Suprapubic skin (tissue), 4 donors: ENCODE results near the gene IFNL1. TPM values are rescaled to one million over a fixed set of nuclear protein-coding genes. Genes with fewer than 3 reads are reported as not detected.

Experiments used
- DNase-seq, 2 donors: peaks; one replicate each; pipeline ENCODE4 v3.0.0-alpha.2; 2019; ENCODE audit warnings: low spot score in 2 of 2
- H3K27ac ChIP-seq: fragments of 200-600 bp; sonication (generic); one replicate; pipeline ENCODE4 v1.5.1; 2019
- H3K27me3 ChIP-seq: fragments of 200-600 bp; sonication (generic); one replicate; pipeline ENCODE4 v1.5.1; 2019
- H3K36me3 ChIP-seq: fragments of 200-600 bp; sonication (generic); one replicate; pipeline ENCODE4 v1.5.1; 2019
- H3K4me1 ChIP-seq: fragments of 200-600 bp; sonication (generic); one replicate; pipeline ENCODE4 v1.5.1; 2019
- H3K4me3 ChIP-seq: fragments of 200-600 bp; sonication (generic); one replicate; pipeline ENCODE4 v1.5.1; 2019; ENCODE audit warnings: mild to moderate bottlenecking
- H3K9me3 ChIP-seq: fragments of 200-600 bp; sonication (generic); one replicate; pipeline ENCODE4 v1.5.1; 2019
- EP300 ChIP-seq: sonication (generic); formaldehyde crosslinking; IDR thresholded peaks from one replicate; pipeline ENCODE4 v1.6.1; 2017; ENCODE audit warnings: antibody characterized with exemption
- POLR2A ChIP-seq, 2 donors: fragments of 450-650 bp; IDR thresholded peaks; one replicate each; pipeline ENCODE4 v1.6.1; 2017; ENCODE audit warnings: antibody characterized with exemption in 2 of 2, mild to moderate bottlenecking in 2 of 2, moderate library complexity in 2 of 2
- POLR2AphosphoS5 ChIP-seq, 3 donors: sonication (generic); formaldehyde crosslinking; IDR thresholded peaks; one replicate each; pipeline ENCODE4 v1.6.1; 2017; ENCODE audit warnings: antibody characterized with exemption in 3 of 3
- WGBS: methylation state at CpG from one replicate; pipeline ENCODE4 v1.1.5; 2018; 5-methylcytosine and 5-hydroxymethylcytosine counted together
- total RNA-seq, 4 donors: library from RNA; depleted of rRNA; stranded (reverse); fragments of >200 nt; gene quantifications; one replicate each; pipeline ENCODE4 v1.1.0, GENCODE V29; 2016
- TF ChIP-seq, protein P1 (sequence below), 2 donors: fragments of 200-600 bp in 1 of 2; fragments of 450-650 bp in 1 of 2; sonication (generic) in 1 of 2; IDR thresholded peaks; one replicate each; pipeline ENCODE4 v1.5.1; 2016 to 2019; ENCODE audit warnings: antibody characterized with exemption in 2 of 2, mild to moderate bottlenecking in 1 of 2, moderate library complexity in 1 of 2

IFNL1 gene
- total RNA-seq, 4 donors from 2014 or later, result not detected

DNA sequence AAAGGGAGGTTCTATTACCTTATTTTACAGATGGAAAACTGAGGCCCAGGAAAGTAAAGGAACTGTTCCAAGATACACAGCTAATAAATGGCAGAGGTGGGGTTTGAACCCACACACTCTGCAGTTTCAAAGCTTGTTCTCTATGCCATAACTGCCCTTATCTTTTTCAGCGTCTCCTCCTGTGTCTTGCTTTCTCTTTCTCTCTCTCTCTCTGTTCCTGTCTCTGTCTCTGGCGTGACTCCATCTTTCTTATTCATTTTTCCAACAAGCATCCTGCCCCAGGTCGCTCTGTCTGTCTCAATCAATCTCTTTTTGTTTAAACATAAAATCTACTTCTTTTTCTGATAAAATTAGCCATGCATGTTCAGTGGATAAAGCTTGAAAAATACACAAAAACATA is 44.4 kb upstream of the IFNL1 start:
- peaks cover 47% of the 10 kb centered on the region for H3K27me3 ChIP-seq
- no peak overlapping the region for H3K27ac ChIP-seq
- H3K4me1 ChIP-seq, result peaks cover 13% of the 10 kb centered on the region
- H3K36me3 ChIP-seq, result no peaks in the 10 kb centered on the region
- TF ChIP-seq, protein P1, sequence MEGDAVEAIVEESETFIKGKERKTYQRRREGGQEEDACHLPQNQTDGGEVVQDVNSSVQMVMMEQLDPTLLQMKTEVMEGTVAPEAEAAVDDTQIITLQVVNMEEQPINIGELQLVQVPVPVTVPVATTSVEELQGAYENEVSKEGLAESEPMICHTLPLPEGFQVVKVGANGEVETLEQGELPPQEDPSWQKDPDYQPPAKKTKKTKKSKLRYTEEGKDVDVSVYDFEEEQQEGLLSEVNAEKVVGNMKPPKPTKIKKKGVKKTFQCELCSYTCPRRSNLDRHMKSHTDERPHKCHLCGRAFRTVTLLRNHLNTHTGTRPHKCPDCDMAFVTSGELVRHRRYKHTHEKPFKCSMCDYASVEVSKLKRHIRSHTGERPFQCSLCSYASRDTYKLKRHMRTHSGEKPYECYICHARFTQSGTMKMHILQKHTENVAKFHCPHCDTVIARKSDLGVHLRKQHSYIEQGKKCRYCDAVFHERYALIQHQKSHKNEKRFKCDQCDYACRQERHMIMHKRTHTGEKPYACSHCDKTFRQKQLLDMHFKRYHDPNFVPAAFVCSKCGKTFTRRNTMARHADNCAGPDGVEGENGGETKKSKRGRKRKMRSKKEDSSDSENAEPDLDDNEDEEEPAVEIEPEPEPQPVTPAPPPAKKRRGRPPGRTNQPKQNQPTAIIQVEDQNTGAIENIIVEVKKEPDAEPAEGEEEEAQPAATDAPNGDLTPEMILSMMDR (IDR thresholded peaks at IDR 0.05), result no peak
- TF ChIP-seq POLR2AphosphoS5 (IDR thresholded peaks at IDR 0.05), result no peak
- no peak for TF ChIP-seq POLR2A (IDR thresholded peaks at IDR 0.05)
- no peak for TF ChIP-seq EP300
- no peaks in the 10 kb centered on the region for H3K9me3 ChIP-seq
- WGBS, result 67% methylated on average over 3 of the region's 3 CpGs
- DNase-seq, result no peak
- no peak overlapping the region for H3K4me3 ChIP-seq

DNA sequence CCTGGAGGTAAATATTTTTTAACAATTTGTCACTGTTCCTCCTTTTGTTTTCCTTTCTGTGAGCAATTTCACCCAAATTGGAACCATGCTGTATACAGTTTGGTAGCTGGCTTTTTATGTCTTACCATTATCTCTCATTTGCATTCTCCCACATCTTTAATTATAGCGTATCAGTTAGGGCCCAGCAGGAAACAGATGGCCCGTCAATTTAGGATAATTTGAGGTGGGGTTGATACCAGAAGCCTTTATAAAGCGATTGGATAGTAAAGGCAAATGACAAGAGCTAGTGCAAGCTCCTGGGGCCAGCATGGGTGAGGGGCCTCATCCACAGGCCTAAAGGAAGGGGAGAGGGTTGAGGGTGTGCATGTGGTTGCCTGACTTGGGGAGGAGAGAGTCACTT is 43.7 kb upstream of the IFNL1 start:
- Histone ChIP-seq H3K36me3 (no peaks in the 10 kb centered on the region), H3K27ac (no peak overlapping the region), H3K4me1 (peaks cover 6% of the 10 kb centered on the region), H3K27me3 (peaks cover 41% of the 10 kb centered on the region), H3K4me3 (no peak overlapping the region), H3K9me3 (no peaks in the 10 kb centered on the region)
- 71% methylated on average over 3 of the region's 3 CpGs for WGBS
- TF ChIP-seq, protein P1 (IDR thresholded peaks at IDR 0.05), result no peak
- TF ChIP-seq POLR2AphosphoS5 (IDR thresholded peaks at IDR 0.05) (no peak), EP300 (no peak), POLR2A (IDR thresholded peaks at IDR 0.05) (no peak)
- no peak for DNase-seq

- 87% methylated on average over 8 of the region's 8 CpGs for WGBS
- no peak overlapping the region for H3K27ac ChIP-seq
- DNase-seq, result no peak
- no peak for TF ChIP-seq EP300
- no peak for TF ChIP-seq POLR2A (IDR thresholded peaks at IDR 0.05)
- TF ChIP-seq POLR2AphosphoS5 (IDR thresholded peaks at IDR 0.05), result no peak
- TF ChIP-seq, protein P1 (IDR thresholded peaks at IDR 0.05), result no peak
- peaks cover 35% of the 10 kb centered on the region for H3K27me3 ChIP-seq
- H3K4me1 ChIP-seq, result no peaks in the 10 kb centered on the region
- H3K4me3 ChIP-seq, result no peak overlapping the region
- no peaks in the 10 kb centered on the region for H3K36me3 ChIP-seq
- no peaks in the 10 kb centered on the region for H3K9me3 ChIP-seq
Observed at GRCh38 chr19:39253374-39254149, 42.6 kb upstream of the IFNL1 start.

DNA sequence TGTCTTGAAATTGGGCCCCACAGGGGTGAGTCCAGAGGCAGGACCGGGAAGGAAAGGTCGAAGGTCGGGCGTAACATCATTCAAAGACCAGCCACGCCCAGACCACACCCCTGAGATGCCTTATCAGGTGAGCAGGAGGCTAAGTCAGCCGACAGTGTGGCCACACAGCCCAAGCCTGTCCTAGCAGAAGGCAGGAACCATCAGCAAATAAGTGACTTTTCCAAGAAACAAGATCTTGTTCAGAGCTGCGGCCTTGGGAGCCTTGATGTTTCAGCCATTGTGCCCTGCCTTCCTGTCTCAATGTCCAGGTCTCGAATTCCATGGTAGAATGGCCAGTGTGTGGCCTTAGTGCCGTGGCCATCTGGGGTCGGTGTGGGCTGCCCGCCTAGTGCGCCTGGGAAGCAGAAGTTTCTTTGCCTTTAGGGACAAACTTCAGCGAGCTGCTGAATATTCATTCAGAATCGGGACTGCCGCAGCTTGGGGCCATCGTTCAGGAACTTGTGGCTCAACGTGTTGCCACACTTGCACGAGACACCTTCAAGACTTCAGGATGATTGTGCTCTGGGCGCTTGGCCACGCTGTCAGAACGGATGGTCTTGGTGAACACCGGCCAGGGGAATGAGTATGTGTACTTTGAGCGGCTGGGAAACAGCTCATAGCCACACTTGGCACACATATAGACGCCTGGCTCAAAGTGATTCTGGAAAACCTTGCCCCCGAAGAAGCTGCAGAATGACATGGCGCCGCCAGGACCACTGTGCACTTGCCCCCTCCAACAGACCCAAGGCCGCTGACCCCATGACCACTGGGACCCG is 41.5 kb upstream of the IFNL1 start:
- no peak for DNase-seq
- no peaks in the 10 kb centered on the region for H3K36me3 ChIP-seq
- peaks cover 26% of the 10 kb centered on the region for H3K27me3 ChIP-seq
- no peak overlapping the region for H3K4me3 ChIP-seq
- no peak overlapping the region for H3K27ac ChIP-seq
- TF ChIP-seq, protein P1 (IDR thresholded peaks at IDR 0.05), result no peak
- TF ChIP-seq POLR2A (IDR thresholded peaks at IDR 0.05) (no peak), POLR2AphosphoS5 (IDR thresholded peaks at IDR 0.05) (no peak), EP300 (no peak)
- WGBS, result 75% methylated on average over 22 of the region's 29 CpGs
- no peaks in the 10 kb centered on the region for H3K9me3 ChIP-seq
- H3K4me1 ChIP-seq, result no peaks in the 10 kb centered on the region

- Histone ChIP-seq H3K4me3 (no peak overlapping the region), H3K4me1 (no peaks in the 10 kb centered on the region), H3K27ac (no peak overlapping the region), H3K36me3 (no peaks in the 10 kb centered on the region), H3K27me3 (peaks cover 46% of the 10 kb centered on the region), H3K9me3 (no peaks in the 10 kb centered on the region)
- TF ChIP-seq EP300 (no peak), POLR2A (IDR thresholded peaks at IDR 0.05) (no peak), POLR2AphosphoS5 (IDR thresholded peaks at IDR 0.05) (no peak)
- TF ChIP-seq, protein P1 (IDR thresholded peaks at IDR 0.05), result no peak
- DNase-seq, result no peak
- 95% methylated on average over 4 of the region's 4 CpGs for WGBS
Observed at GRCh38 chr19:39257227-39257626, 39.0 kb upstream of the IFNL1 start.
